Heart left ventricle (tissue), 13 donors: Measurements from ENCODE around the gene IPCEF1.

Experiments used
- CTCF ChIP-seq, 12 donors: fragments of 200-600 bp; sonication (generic) in 4 of 12; IDR thresholded peaks; one replicate each; pipeline versions ENCODE4 v1.5.0 to v1.8.0; 2018 to 2022; ENCODE audit warnings: antibody characterized with exemption in 12 of 12, mild to moderate bottlenecking in 5 of 12
- POLR2A ChIP-seq, 2 donors: fragments of 450-650 bp; IDR thresholded peaks; one replicate each; pipeline ENCODE4 v1.6.1; 2017; ENCODE audit warnings: antibody characterized with exemption in 2 of 2, mild to moderate bottlenecking in 2 of 2, moderate library complexity in 2 of 2
- donor health status: ischemic (EF 13 %, LVEDD 7.1; RV severe dilation, severe dysfunction).
- donor health status: DM: no; HTN: yes; CAD: no.
- donor health status: DM: no; HTN: no; CAD: no.
- donor health status: ischemic (EF 25% LVEDD 6.9; RV normal size, moderate dysfunction).
- donor health status: ischemic (EF 25% LVEDD 5.7; RV mildly dilated, moderate dysfunction).
- donor health status: ischemic (EF 35%, LVEDD 5.7; RV mildly dilated, moderate dysfunction).
- donor health status: nonischemic (EF 11% LVEDD 7.7; RV severe dilation, severe dysfunction).
- donor health status: DM: yes; HTN: yes; CAD: no.
- donor health status: PGD.
- donor health status: ischemic (EF 29% LVEDD 5.4; RV normal size, mild dysfunction).
- donor health status: nonischemic (EF 23%, LVEDD 6.1; RV moderate dilation, normal function).

GRCh38 chr6:154251116-154251515 lies 105.5 kb downstream of the IPCEF1 start:
- TF ChIP-seq CTCF (IDR thresholded peaks at IDR 0.05) (no peak), POLR2A (IDR thresholded peaks at IDR 0.05) (no peak)
